PFSK-1 (cell line): Measurements from ENCODE around the gene PALD1.

ENCODE experiments used
- FOXP2 ChIP-seq: optimal IDR thresholded peaks from 2 replicates; pipeline ENCODE3; 2011; ENCODE audit warnings: borderline replicate concordance, control low read depth, inconsistent platforms; ENCODE audit not compliant: insufficient read depth; ENCODE audit errors: extremely low read length, extremely low read depth
- POLR2AphosphoS5 ChIP-seq: IDR thresholded peaks from 2 replicates; pipeline ENCODE4 v1.6.1; 2012; ENCODE audit warnings: low read depth, mild to moderate bottlenecking, control low read depth, low read length, moderate library complexity
- REST ChIP-seq, 2 experiments: IDR thresholded peaks; 2 replicates each; pipeline versions ENCODE4 v1.6.1 to v1.8.0; 2011 to 2012; ENCODE audit warnings: low read depth in 2 of 2, low read length in 2 of 2, control low read depth in 1 of 2, inconsistent platforms in 1 of 2, mild to moderate bottlenecking in 1 of 2, moderate library complexity in 1 of 2; ENCODE audit not compliant: insufficient read depth in 1 of 2
- SIN3A ChIP-seq: IDR thresholded peaks from 2 replicates; pipeline ENCODE4 v1.6.1; 2012; ENCODE audit warnings: mild to moderate bottlenecking, low read length, moderate library complexity, borderline replicate concordance; ENCODE audit not compliant: insufficient read depth
- TAF1 ChIP-seq: IDR thresholded peaks from 2 replicates; pipeline ENCODE4 v1.6.1; 2012; ENCODE audit warnings: low read length, control low read depth, borderline replicate concordance; ENCODE audit not compliant: insufficient read depth

Gene PALD1

GRCh38 chr10:70575874-70576802 lies 97.6 kb downstream of the PALD1 start:
- no peak for TF ChIP-seq SIN3A
- no peak for TF ChIP-seq FOXP2
- no peak for TF ChIP-seq REST (IDR thresholded peaks at IDR 0.05; ENCODE audit: insufficient read depth in 1 of 2, low read depth in 2 of 2, low read length in 2 of 2)
- TF ChIP-seq TAF1: no peak
- TF ChIP-seq POLR2AphosphoS5: no peak

- TF ChIP-seq SIN3A: no peak
- TF ChIP-seq FOXP2: no peak
- no peak for TF ChIP-seq REST (IDR thresholded peaks at IDR 0.05; ENCODE audit: insufficient read depth in 1 of 2, low read depth in 2 of 2, low read length in 2 of 2)
- TF ChIP-seq TAF1: no peak
- TF ChIP-seq POLR2AphosphoS5: no peak
These were observed 98.4 kb downstream of the PALD1 start for GRCh38 chr10:70576803-70577517.

- TF ChIP-seq POLR2AphosphoS5: no peak
- TF ChIP-seq REST (IDR thresholded peaks at IDR 0.05; ENCODE audit: insufficient read depth in 1 of 2, low read depth in 2 of 2, low read length in 2 of 2): no peak
- no peak for TF ChIP-seq SIN3A
- no peak for TF ChIP-seq TAF1
- no peak for TF ChIP-seq FOXP2
These were observed 99.9 kb downstream of the PALD1 start for GRCh38 chr10:70578371-70578947.

- TF ChIP-seq FOXP2 (no peak), TAF1 (no peak), POLR2AphosphoS5 (no peak), REST (IDR thresholded peaks at IDR 0.05; ENCODE audit: insufficient read depth in 1 of 2, low read depth in 2 of 2, low read length in 2 of 2) (no peak), SIN3A (no peak)
These were observed 100.9 kb downstream of the PALD1 start for GRCh38 chr10:70579234-70580002.
